ENCODE measurements around the gene NF1.
"Not testable (repeated sequence)": the region's sequence is repeated elsewhere in the genome, so short reads cannot be mapped to it uniquely, and the experiment has no call there.

The NF1 gene

GRCh38 chr17:31345191-31345747, 250.5 kb downstream of the NF1 start:
- not testable (repeated sequence) for DNase-seq

- no peak for DNase-seq
Observed at GRCh38 chr17:31349454-31349853, 254.7 kb downstream of the NF1 start.

GRCh38 chr17:31355935-31356334, 261.2 kb downstream of the NF1 start:
- DNase-seq: no peak

DNA sequence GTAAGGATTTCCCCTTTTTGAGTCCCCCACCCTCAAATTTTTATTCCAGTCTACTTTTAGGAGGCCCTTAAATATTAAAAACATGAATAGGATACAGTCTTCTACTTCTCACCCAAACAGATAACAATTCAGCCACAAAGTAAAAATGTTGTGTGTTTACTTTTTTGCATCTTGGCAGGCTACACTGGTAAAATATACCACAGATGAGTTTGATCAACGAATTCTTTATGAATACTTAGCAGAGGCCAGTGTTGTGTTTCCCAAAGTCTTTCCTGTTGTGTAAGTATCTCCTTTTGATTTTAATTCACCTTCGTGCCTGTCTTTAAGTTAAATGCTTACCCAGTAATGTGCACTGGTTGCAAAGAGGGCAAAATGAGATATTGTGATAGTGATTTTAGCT, 262.3 kb downstream of the NF1 start:
- DNase-seq: no peak

- DNase-seq: no peak
Observed at GRCh38 chr17:31357839-31358394, 263.1 kb downstream of the NF1 start.

- no peak for DNase-seq
Observed at GRCh38 chr17:31364012-31364411, 269.2 kb downstream of the NF1 start.

- DNase-seq: no peak
Observed at GRCh38 chr17:31366088-31366487, 271.3 kb downstream of the NF1 start.

DNA sequence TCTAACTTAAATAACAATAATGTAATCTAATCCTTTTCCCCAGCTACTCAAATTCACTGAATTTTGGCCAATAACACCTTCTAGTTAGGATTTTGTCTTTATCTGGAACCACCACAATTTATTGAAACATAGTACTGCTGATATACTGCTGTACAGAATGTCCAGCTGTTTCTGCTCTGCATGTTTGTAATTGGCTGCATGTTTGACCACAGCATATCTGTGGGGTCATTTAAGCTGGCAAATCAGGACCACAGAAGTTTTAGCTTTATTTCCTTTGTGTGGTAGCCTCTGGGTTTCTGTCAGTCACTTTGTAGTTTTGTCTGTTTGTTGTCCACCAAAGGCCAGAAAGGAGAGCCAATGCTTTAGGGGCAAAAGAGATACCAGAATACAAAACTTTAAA, 274.5 kb downstream of the NF1 start:
- DNase-seq: no peak

DNA sequence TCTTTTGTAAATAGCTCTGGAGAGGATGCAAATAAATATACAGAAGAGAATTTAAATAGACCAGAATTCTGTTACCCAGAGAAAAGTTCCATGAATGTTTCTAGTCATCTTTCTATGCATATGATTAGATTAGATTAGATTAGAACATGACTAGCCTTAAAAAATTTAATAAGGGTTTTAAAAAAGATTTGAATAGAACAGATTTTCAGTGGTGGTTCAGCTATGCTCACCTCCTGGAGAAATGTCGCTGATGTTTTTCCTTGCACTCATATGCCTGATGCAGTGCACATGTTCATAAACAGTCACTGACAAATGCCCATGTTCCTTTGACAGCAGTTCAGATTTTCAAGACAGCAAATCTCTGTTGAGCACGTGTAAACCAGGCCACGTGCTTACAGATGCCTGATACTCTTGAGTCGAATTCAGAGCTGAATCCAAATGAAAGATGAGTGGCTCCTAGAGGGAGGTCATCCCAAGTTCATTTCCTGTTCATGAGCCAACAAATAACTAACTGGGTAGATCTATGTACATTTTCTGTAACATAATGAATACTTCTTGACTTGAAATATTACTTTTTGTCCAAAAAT, 276.8 kb downstream of the NF1 start:
- no peak for DNase-seq

DNA sequence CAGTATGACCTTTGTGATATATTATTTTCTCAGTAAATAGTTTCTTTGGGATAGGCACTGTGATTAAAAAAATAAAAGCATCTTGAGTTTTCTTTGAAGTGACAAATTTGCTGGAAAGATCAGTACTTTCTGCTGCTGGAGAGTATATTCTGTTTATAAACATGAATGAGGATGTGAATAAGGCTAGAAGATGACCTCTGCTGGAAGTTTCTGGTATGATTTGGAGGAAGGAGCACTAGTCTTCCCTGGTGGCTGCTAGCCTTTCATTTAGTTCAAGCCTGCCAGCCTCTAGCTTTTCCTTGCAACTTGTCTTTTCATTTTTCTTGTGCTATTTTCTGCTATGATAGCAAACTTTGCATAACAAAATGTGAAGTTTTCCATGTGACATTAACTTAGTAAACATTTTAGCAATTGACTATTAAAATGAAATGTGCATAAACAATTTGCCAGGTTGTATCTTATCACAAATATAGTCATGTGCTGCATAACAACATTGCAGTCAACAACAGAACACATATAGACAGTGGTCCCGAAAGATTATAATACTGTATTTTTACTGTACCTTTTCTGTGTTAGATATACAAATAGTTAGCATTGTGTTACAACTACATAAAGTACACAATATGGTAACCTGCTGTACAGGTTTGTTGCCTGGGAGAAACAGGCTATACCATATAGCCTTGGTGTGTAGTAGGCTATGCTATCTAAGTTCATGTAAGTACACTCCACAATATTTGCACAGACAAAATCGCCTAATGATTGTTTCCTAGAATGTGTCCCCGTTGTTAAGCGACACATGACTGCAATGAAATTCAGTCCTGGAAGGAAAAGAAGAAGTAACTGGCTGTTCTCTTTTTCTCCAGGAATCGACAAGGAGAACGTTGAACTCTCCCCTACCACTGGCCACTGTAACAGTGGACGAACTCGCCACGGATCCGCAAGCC, 278.6 kb downstream of the NF1 start:
- DNase-seq: no peak

- no peak for DNase-seq
Observed at GRCh38 chr17:31374094-31374447, 279.3 kb downstream of the NF1 start.

DNA sequence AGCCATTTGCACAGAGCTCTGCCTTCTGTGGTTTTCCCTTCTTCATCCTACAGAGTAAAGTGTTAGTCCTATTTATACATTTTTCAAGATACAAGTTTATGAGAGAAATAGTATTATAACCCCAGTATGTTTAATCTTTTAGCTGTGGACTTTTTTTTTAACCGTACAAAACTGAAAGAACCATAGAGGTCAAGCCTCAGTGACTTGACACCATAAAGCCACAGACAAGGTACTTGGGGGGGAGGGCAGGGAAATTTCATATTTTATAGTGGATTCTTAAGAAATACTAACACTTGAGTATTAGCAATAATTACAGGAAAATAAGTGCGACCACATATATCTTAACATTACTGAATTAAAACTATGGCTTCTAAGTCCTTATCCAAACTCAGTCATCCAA, 279.7 kb downstream of the NF1 start:
- no peak for DNase-seq

GRCh38 chr17:31378638-31379037, 283.9 kb downstream of the NF1 start:
- no peak for DNase-seq

GRCh38 chr17:31379597-31380205, 284.9 kb downstream of the NF1 start:
- no peak for DNase-seq

DNA sequence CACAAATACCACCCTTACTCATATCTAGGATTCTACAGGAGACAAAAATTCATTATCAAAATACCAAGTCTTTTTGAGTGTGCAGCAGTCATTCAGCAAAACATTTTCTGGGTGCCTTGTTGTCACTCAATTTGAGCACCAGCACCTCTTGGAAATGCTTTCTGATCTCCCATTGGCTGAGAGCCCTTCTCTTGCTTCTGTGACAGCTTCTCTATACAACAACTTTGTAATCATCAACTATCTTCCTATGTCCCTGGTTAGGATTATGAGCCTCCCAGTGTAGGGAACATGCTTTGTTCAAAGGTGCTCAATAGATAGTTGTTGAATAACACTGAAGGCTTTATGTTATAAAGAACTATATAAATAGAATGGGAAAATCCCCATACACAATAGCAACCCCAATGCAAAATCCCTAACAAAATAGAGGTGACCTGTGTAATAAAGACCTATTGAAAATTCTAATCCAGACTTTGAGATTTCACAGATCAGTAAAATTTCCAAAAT, 286.4 kb downstream of the NF1 start:
- DNase-seq: no peak

- not testable (repeated sequence) for DNase-seq
Observed at GRCh38 chr17:31382668-31383275, 288.0 kb downstream of the NF1 start.

DNA sequence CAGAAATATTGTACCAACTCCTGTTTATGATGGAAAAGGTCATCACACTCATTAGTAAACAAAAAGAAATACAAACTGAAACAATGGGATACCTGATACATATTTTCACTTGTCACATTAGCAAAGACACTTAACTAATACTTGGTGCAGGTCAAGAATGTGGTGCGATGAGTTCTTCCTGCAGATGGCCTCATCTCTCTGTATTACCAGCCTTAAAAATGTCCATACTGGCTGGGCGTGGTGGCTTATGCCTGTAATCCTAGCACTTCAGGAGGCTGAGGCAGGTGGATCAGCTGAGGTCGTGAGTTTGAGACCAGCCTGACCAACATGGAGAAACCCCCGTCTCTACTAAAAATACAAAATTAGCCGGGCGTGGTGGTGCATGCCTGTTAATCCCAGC, 288.7 kb downstream of the NF1 start:
- not testable (repeated sequence) for DNase-seq

DNA sequence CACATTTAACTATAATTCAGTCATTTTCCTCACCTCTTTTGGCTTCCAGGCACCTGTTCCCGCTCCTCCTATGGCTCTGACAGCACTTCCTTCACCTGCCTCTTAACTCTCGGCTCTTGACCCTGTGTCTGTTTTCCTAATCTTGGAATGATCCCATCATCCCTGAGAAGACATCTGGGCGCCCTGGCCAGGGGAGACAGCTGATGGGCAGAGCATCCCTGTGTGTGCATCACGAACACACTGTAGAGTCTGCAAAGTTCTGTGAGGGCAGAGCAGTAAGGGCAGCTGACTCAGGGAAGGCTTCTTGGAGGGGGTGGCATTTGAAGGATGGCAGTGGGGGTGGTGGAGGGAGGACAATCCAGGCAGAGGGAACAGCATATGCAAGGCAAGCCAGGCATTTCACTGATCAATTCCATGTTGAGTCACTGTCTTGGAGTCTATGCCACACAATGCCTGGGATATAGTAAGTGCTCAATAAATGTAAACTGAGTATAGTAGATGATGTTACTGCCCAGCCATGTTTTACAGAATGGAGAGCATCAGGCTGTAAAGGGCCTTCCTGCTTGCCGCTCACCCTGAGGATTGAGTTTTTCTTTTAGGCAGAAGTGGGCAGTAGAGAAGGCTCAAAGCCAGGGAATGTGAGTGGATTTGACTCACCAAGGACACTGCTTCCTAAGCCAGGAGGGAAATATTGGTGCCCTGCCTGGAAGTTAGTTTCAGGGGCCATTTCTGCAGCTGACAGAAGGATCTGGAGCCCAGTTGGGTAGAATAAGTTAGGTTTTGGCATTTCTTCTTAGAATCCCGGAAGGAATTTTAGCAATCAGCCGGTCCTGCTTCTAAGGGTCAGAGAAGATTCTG, 290.9 kb downstream of the NF1 start:
- DNase-seq: no peak

DNA sequence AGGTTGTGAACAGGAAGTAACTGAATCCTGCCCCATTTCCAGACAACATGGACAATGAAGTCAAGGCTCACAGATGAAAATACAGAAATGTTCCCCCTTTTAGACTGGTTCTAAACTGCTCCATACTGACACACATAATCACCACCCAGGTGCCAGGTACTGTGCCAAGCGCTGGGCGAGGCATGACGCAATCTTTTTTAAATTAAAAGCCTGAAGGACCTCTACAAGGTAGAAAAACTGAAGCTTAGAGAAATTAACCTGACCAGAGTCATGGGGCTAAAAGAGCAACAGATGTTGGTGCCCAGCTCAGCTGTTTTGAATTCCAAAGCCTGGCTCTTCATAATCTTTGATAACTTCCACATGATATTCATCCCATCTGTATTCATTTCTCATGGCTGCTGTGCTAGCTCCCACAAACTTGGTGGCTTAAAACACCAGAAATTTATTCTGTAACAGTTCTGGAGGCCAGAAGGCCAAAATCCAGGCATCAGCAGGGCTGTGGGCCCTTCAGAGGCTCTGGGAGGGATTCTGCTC, 291.8 kb downstream of the NF1 start:
- no peak for DNase-seq

DNA sequence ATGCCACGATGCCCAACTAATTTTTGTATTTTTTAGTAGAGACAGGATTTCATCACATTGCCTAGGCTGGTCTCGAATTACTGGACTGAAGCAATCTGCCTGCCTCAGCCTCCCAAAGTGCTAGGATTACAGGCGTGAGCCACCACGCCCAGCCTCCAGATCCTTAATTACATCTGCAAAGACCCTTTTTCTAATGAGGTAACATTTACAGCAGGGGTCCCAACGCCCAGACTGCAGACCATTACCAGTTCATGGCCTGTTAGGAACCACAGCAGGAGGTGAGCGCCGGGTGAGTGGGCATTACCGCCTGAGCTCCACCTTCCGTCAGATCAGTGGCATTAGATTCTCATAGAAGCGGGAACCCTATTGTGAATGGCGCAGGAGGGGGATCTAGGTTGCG, 292.7 kb downstream of the NF1 start:
- no peak for DNase-seq

DNA sequence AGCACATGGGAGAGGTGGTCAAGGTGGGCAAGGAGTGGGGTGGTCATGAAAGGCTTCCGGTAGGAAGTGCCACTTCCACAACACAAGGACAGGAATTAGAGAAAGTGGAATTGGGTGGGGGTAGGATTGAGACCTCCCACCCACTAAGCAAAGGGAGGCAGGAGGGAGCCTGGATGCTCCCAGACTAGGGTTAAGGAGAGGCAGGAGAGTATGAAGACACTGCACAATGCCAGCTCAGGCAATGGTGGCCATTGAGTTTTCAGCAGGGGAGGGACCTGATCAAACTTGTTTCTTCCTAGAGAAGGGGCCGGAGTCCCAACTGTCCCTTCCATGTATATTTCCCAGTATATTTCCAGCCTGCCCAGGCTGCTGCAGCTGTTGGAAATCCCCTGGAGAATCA, 293.6 kb downstream of the NF1 start:
- DNase-seq: no peak
